ENCODE data around the gene NCL. TPM values are rescaled to one million over a fixed set of nuclear protein-coding genes. Genes with fewer than 3 reads are reported as not detected.

Gene NCL
- total RNA-seq, 1 experiment from 2014 or later, result 1,077 TPM

- no peak for TF ChIP-seq POLR2AphosphoS5 (IDR thresholded peaks at IDR 0.05; ENCODE audit: low read depth, low read length)
- TF ChIP-seq YY1 (IDR thresholded peaks at IDR 0.05; ENCODE audit: extremely low read depth, insufficient replicate concordance, low read depth, low read length), result no peak
- TF ChIP-seq SP1 (IDR thresholded peaks at IDR 0.05; ENCODE audit: low read depth), result no peak
- TF ChIP-seq SIN3A (IDR thresholded peaks at IDR 0.05; ENCODE audit: low read depth), result no peak
- no peak for TF ChIP-seq CEBPB (IDR thresholded peaks at IDR 0.05; ENCODE audit: low read depth)
- TF ChIP-seq SRF (IDR thresholded peaks at IDR 0.05; ENCODE audit: low read depth), result no peak
- no peak for TF ChIP-seq JUND (IDR thresholded peaks at IDR 0.05)
- TF ChIP-seq TCF7L2 (IDR thresholded peaks at IDR 0.05; ENCODE audit: borderline replicate concordance, extremely low read depth, insufficient read depth, insufficient read length), result no peak
- TF ChIP-seq ZFX (IDR thresholded peaks at IDR 0.05), result no peak
- TF ChIP-seq REST (IDR thresholded peaks at IDR 0.05; ENCODE audit: low read depth), result no peak
- no peak for TF ChIP-seq MAX (IDR thresholded peaks at IDR 0.05)
- TF ChIP-seq EZH2 (IDR thresholded peaks at IDR 0.05), result no peak
- no peak for TF ChIP-seq CBX3 (IDR thresholded peaks at IDR 0.05; ENCODE audit: low read depth)
- no peak for TF ChIP-seq FOSL1 (IDR thresholded peaks at IDR 0.05; ENCODE audit: low read depth)
- no peak for TF ChIP-seq POLR2A (IDR thresholded peaks at IDR 0.05; ENCODE audit: borderline replicate concordance, extremely low read depth, insufficient read depth, insufficient read length)
- TF ChIP-seq EGR1 (IDR thresholded peaks at IDR 0.05; ENCODE audit: low read depth), result no peak
- no peak for TF ChIP-seq ATF3 (IDR thresholded peaks at IDR 0.05)
- intact Hi-C loops (cut with micrococcal nuclease), result no loop called here
- H3K4me3 ChIP-seq (replicated peaks in 1 of 2; ENCODE audit: low read depth in 1 of 2, low read length in 2 of 2), result no peak overlapping the region
- H4K20me1 ChIP-seq (ENCODE audit: insufficient read depth), result no peaks in the 10 kb centered on the region
- POLR2A ChIA-PET, result no interaction called here
- CTCF ChIA-PET, result no interaction called here
- no peaks in the 10 kb centered on the region for H3K9me2 ChIP-seq (ENCODE audit: insufficient read depth)
- H3K4me2 ChIP-seq (ENCODE audit: low read length), result no peak overlapping the region
- H3K36me3 ChIP-seq (ENCODE audit: control insufficient read depth in 1 of 2, insufficient read depth in 2 of 2, low read length in 2 of 2), result 0 out of 4 replicates have a peak, but pooled peaks cover 0 to 3% of the 10 kb centered on the region in 2 experiments
- H3K9me3 ChIP-seq (ENCODE audit: control insufficient read depth in 1 of 2, insufficient read depth in 1 of 2, low read depth in 1 of 2, low read length in 2 of 2), result no peaks in the 10 kb centered on the region
- ATAC-seq, result no peak
- no peak for DNase-seq (ENCODE audit: low read depth, low spot score)
- no TSS peak for BruUV-seq (replicated peaks)
- H3K79me2 ChIP-seq (ENCODE audit: insufficient read depth, low read length), result no peaks in the 10 kb centered on the region
- no peak overlapping the region for H3K27ac ChIP-seq (ENCODE audit: low read depth, low read length)
- RAD21 ChIA-PET (ENCODE audit: low non-redundant PET in 1 of 2, low total read pairs in 2 of 2, uncharacterized antibody in 2 of 2, unreplicated experiment in 2 of 2), result no interaction called here
- H3K4me1 ChIP-seq (ENCODE audit: control insufficient read depth in 1 of 2, insufficient read depth in 2 of 2, low read length in 2 of 2), result no peaks in the 10 kb centered on the region
- H3K27me3 ChIP-seq (ENCODE audit: insufficient read depth, low read length), result no peaks in the 10 kb centered on the region
- H3K9ac ChIP-seq (ENCODE audit: low read length), result no peak overlapping the region
- no peak overlapping the region for H2AFZ ChIP-seq (ENCODE audit: low read depth, low read length, poor library complexity, severe bottlenecking)
These were observed 39.5 kb upstream of the NCL start for GRCh38 chr2:231503766-231504165.

Measured in HCT116 (cell line).